Measurements from ENCODE around the gene GRIK5.

GRIK5 gene

GRCh38 chr19:42069619-42070351 lies at the start of gene GRIK5:
Gene GRIK5 (minus strand): TSS chr19:42070206. CDS start chr19:42065770, 4,436 bp downstream.
- H3K4me3 ChIP-seq (ENCODE audit: low read depth, low read length): no peak within 1 kb of the TSS
- no peak for TF ChIP-seq CTCF (IDR thresholded peaks at IDR 0.05; ENCODE audit: insufficient read depth, low read length, missing control alignments)
- DNase-seq (ENCODE audit: low read depth, low spot score): no peak
- ChIA-PET POLR2A (no interaction called here), CTCF (no interaction called here)

- CTCF ChIA-PET: interaction anchor here (1.0 to 11.0 kb wide), 3 partner anchors 7 to 68 kb away, joined by 4 to 173 read pairs (median 46); no protein-coding TSS in a partner anchor
- TF ChIP-seq CTCF (IDR thresholded peaks at IDR 0.05; ENCODE audit: insufficient read depth, low read length, missing control alignments): no peak
- no peak overlapping the region for H3K4me3 ChIP-seq (ENCODE audit: low read depth, low read length)
- POLR2A ChIA-PET: no interaction called here
- no peak for DNase-seq (ENCODE audit: low read depth, low spot score)
Measured at GRCh38 chr19:42117076-42117475, 47.1 kb upstream of the GRIK5 start.

GRCh38 chr19:42116308-42117075 lies 46.5 kb upstream of the GRIK5 start:
- no peak overlapping the region for H3K4me3 ChIP-seq (ENCODE audit: low read depth, low read length)
- CTCF ChIA-PET: interaction anchor here (0.9 to 11.0 kb wide), 10 partner anchors 7 to 284 kb away, joined by 3 to 173 read pairs (median 44); partner anchors contain the start of genes GSK3A and POU2F2
- no peak for TF ChIP-seq CTCF (IDR thresholded peaks at IDR 0.05; ENCODE audit: insufficient read depth, low read length, missing control alignments)
- POLR2A ChIA-PET: no interaction called here
- DNase-seq (ENCODE audit: low read depth, low spot score): no peak

GRCh38 chr19:42115705-42116104 lies 45.7 kb upstream of the GRIK5 start:
- ChIA-PET CTCF (interaction anchor here (1.1 to 11.0 kb wide), 10 partner anchors 10 to 164 kb away, joined by 3 to 173 read pairs (median 46); partner anchors contain the start of genes DEDD2, GSK3A, POU2F2 and ZNF526), POLR2A (no interaction called here)
- DNase-seq (ENCODE audit: low read depth, low spot score): no peak
- TF ChIP-seq CTCF (IDR thresholded peaks at IDR 0.05; ENCODE audit: insufficient read depth, low read length, missing control alignments): no peak
- H3K4me3 ChIP-seq (ENCODE audit: low read depth, low read length): no peak overlapping the region

- ChIA-PET POLR2A (interaction anchor here (1.3 kb wide), 1 partner anchor 69 kb away, joined by 5 read pairs; no protein-coding TSS in a partner anchor), CTCF (interaction anchor here (1.1 to 11.0 kb wide), 10 partner anchors 10 to 164 kb away, joined by 3 to 173 read pairs (median 46); partner anchors contain the start of genes DEDD2, GSK3A, POU2F2 and ZNF526)
- no peak for TF ChIP-seq CTCF (IDR thresholded peaks at IDR 0.05; ENCODE audit: insufficient read depth, low read length, missing control alignments)
- no peak for DNase-seq (ENCODE audit: low read depth, low spot score)
- H3K4me3 ChIP-seq (ENCODE audit: low read depth, low read length): no peak overlapping the region
Measured at GRCh38 chr19:42115219-42115618, 45.2 kb upstream of the GRIK5 start.
